Testis (tissue), 2 donors: Measurements from ENCODE around the gene MEST.
"Not testable (repeated sequence)": the region's sequence is repeated elsewhere in the genome, so short reads cannot be mapped to it uniquely, and the experiment has no call there.

Experiments used
- CTCF ChIP-seq, 3 experiments: fragments of 450-650 bp in 2 of 3; fragments of 200-600 bp in 1 of 3; sonication (generic) in 1 of 3; IDR thresholded peaks; one replicate each; pipeline ENCODE4 v1.5.1; 2016 to 2019; ENCODE audit warnings: antibody characterized with exemption in 3 of 3, mild to moderate bottlenecking in 2 of 3, moderate library complexity in 1 of 3
- POLR2A ChIP-seq: fragments of 450-650 bp; IDR thresholded peaks from one replicate; pipeline ENCODE4 v1.6.1; 2017; ENCODE audit warnings: antibody characterized with exemption, mild to moderate bottlenecking, moderate library complexity

- TF ChIP-seq POLR2A; CTCF (IDR thresholded peaks at IDR 0.05): not testable (repeated sequence)
Observed at GRCh38 chr7:130451344-130451743, 40.5 kb upstream of the MEST start.
